HEK293 (cell line): Measurements from ENCODE around the gene SRP9.

Experiments
- CTCF ChIP-seq: fragments of 450-650 bp; formaldehyde crosslinking; IDR thresholded peaks from 2 replicates; pipeline ENCODE4 v1.5.1; 2016; ENCODE audit warnings: missing biosample characterization, missing genetic modification characterization
- GLIS1 ChIP-seq: fragments of 450-650 bp; formaldehyde crosslinking; IDR thresholded peaks from 2 replicates; pipeline ENCODE4 v1.5.1; 2016; ENCODE audit warnings: missing biosample characterization, missing genetic modification characterization
- KLF1 ChIP-seq: fragments of 450-650 bp; formaldehyde crosslinking; IDR thresholded peaks from 2 replicates; pipeline ENCODE4 v1.5.1; 2016; ENCODE audit warnings: missing biosample characterization, missing genetic modification characterization
- SETDB1 ChIP-seq: IDR thresholded peaks from one replicate; pipeline ENCODE4 v1.6.1; 2017; ENCODE audit warnings: mild to moderate bottlenecking, low read length, moderate library complexity, mixed read lengths; ENCODE audit not compliant: insufficient read length
- SP3 ChIP-seq: fragments of 450-650 bp; formaldehyde crosslinking; IDR thresholded peaks from 2 replicates; pipeline ENCODE4 v1.5.1; 2016; ENCODE audit warnings: missing biosample characterization, missing genetic modification characterization
- TRIM28 ChIP-seq: IDR thresholded peaks from 2 replicates; pipeline ENCODE4 v1.6.1; 2011; ENCODE audit warnings: low read length, control low read depth, borderline replicate concordance
- WT1 ChIP-seq: fragments of 450-650 bp; formaldehyde crosslinking; IDR thresholded peaks from 2 replicates; pipeline ENCODE4 v1.5.1; 2016; ENCODE audit warnings: missing biosample characterization, missing genetic modification characterization
- ZBTB1 ChIP-seq: fragments of 450-650 bp; formaldehyde crosslinking; IDR thresholded peaks from 2 replicates; pipeline ENCODE4 v1.5.1; 2016; ENCODE audit warnings: missing biosample characterization, missing genetic modification characterization
- ZBTB21 ChIP-seq: fragments of 450-650 bp; formaldehyde crosslinking; IDR thresholded peaks from 2 replicates; pipeline ENCODE4 v1.5.1; 2017; ENCODE audit warnings: missing biosample characterization, missing genetic modification characterization
- ZNF37A ChIP-seq: fragments of 450-650 bp; IDR thresholded peaks from 2 replicates; pipeline ENCODE4 v1.5.1; 2018; ENCODE audit warnings: missing biosample characterization, missing genetic modification characterization
- ZNF449 ChIP-seq: fragments of 450-650 bp; formaldehyde crosslinking; IDR thresholded peaks from 2 replicates; pipeline ENCODE4 v1.5.1; 2017; ENCODE audit warnings: missing biosample characterization, mild to moderate bottlenecking, missing genetic modification characterization, moderate library complexity
- TF ChIP-seq, protein P1 (sequence below): fragments of 450-650 bp; formaldehyde crosslinking; IDR thresholded peaks from 2 replicates; pipeline ENCODE4 v1.5.1; 2016; ENCODE audit warnings: missing biosample characterization, missing genetic modification characterization

DNA sequence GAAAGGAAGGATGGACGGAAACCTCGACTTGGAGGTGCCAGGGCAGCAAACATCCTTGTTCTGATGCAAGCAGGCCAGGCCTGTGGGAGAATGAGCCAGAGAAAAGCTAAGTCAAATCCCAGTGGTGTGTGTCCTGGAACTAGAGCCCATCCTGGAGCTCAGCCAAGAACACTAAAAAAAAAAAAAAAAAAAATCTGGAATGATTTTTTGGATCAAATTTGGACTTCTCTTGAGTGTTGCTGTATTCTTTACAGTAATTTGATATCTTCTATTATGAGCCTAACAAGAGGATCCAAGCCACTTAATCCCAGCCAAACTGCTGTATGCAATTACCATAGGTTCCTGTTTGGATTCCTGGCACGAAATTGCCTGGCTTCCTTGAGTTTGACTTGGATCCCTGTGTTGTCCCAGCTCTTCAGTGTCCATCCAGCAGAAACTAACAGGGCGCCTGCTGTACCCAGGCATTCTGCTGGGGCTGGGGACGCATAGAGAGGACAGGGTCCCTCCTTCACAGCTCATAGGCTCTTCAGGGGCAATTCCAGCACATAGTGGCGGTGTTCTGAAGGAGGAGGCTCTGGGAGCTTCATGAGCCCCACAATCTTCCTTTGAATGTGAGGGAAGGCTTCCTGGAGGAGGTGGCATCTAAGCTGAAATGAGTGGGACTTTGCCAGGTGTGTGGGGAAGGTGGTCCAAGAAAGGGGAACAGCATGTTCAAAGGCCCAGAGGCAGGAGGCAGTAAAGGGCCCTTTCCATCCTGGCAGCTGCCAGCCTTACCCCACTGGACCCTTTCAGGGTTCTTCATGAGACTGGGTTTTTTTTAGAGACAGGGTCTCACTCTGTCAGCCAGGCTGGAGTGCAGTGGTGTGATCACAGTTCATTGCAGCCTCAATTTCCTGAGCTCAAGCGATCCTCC, 57.0 kb downstream of the SRP9 start:
- no peak for TF ChIP-seq CTCF (tag by site-specific recombination)
- TF ChIP-seq, protein P1, sequence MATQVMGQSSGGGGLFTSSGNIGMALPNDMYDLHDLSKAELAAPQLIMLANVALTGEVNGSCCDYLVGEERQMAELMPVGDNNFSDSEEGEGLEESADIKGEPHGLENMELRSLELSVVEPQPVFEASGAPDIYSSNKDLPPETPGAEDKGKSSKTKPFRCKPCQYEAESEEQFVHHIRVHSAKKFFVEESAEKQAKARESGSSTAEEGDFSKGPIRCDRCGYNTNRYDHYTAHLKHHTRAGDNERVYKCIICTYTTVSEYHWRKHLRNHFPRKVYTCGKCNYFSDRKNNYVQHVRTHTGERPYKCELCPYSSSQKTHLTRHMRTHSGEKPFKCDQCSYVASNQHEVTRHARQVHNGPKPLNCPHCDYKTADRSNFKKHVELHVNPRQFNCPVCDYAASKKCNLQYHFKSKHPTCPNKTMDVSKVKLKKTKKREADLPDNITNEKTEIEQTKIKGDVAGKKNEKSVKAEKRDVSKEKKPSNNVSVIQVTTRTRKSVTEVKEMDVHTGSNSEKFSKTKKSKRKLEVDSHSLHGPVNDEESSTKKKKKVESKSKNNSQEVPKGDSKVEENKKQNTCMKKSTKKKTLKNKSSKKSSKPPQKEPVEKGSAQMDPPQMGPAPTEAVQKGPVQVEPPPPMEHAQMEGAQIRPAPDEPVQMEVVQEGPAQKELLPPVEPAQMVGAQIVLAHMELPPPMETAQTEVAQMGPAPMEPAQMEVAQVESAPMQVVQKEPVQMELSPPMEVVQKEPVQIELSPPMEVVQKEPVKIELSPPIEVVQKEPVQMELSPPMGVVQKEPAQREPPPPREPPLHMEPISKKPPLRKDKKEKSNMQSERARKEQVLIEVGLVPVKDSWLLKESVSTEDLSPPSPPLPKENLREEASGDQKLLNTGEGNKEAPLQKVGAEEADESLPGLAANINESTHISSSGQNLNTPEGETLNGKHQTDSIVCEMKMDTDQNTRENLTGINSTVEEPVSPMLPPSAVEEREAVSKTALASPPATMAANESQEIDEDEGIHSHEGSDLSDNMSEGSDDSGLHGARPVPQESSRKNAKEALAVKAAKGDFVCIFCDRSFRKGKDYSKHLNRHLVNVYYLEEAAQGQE (tag by site-specific recombination) = no peak
- no peak for TF ChIP-seq ZBTB21
- no peak for TF ChIP-seq SP3
- no peak for TF ChIP-seq ZBTB1
- no peak; the same call in 1 of the 2 replicates for TF ChIP-seq ZNF449 (tag by site-specific recombination)
- TF ChIP-seq ZNF37A (tag by site-specific recombination) = no peak
- TF ChIP-seq GLIS1 (tag by site-specific recombination) = no peak
- TF ChIP-seq WT1 (tag by site-specific recombination) = no peak
- TF ChIP-seq KLF1 (tag by site-specific recombination) = no peak
- TF ChIP-seq SETDB1 = no peak
- TF ChIP-seq TRIM28 = no peak
